K562 (cell line): ENCODE measurements around the gene FZD10. TPM values are rescaled to one million over a fixed set of nuclear protein-coding genes. Genes with fewer than 3 reads are reported as not detected.

Experiments
- ATAC-seq: fragments of 200-7000 bp; cut with Tn5 transposase; 3 replicates; pipeline ENCODE4 v1.9.1; 2020; ENCODE audit warnings: moderate library complexity
- BruUV-seq: library from RNA; stranded (reverse); fragments of 400-500 nt; replicated peaks from 2 replicates; lab custom pipeline; 2021; lab: Mats Ljungman, UMichigan
- CTCF ChIA-PET: fragments of 300-600 bp; formaldehyde crosslinking; extraction: SDS; loops from one replicate; lab custom pipeline; 2021; ENCODE audit warnings: low intra/inter-chr PET ratio; lab: Yijun Ruan, JAX
- POLR2A ChIA-PET: fragments of 300-600, 350-650 bp; sonication (Branson Sonifier 250); formaldehyde crosslinking; extraction: SDS; loops from one replicate; lab custom pipeline; 2021; ENCODE audit warnings: antibody characterized with exemption, inconsistent platforms; lab: Yijun Ruan, JAX
- DNase-seq, 4 experiments: peaks; one replicate each; pipeline versions ENCODE4 v3.0.0 to v3.0.0-alpha.2; 2011 to 2018; ENCODE audit warnings: low spot score in 3 of 4, mixed read lengths in 3 of 4; ENCODE audit errors: extremely low read depth in 1 of 4
- FAIRE-seq: peaks from 2 replicates; lab custom pipeline; 2011; peaks lifted over from hg19 to GRCh38; lab: Jason Lieb, UNC
- H2AFZ ChIP-seq: 2 replicates; pipeline ENCODE4 v1.6.0; 2011; ENCODE audit warnings: low read depth, low read length, control low read depth, inconsistent platforms
- H3K27ac ChIP-seq: fragments of 200-600 bp; 3 replicates; pipeline ENCODE4 v1.8.0; 2011; ENCODE audit warnings: low read depth, mild to moderate bottlenecking, control low read depth, inconsistent platforms, low read length, moderate library complexity, mixed read lengths; ENCODE audit errors: extremely low read depth
- H3K27me3 ChIP-seq, 2 experiments: fragments of 300-600 bp in 1 of 2; 2 replicates in 1 of 2; 3 replicates in 1 of 2; pipeline versions ENCODE4 v1.6.0 to v1.8.0; 2011; ENCODE audit warnings: inconsistent platforms in 2 of 2, low read length in 2 of 2, mild to moderate bottlenecking in 1 of 2, mixed read lengths in 1 of 2, moderate library complexity in 1 of 2; ENCODE audit not compliant: control insufficient read depth in 2 of 2, insufficient read depth in 2 of 2
- H3K36me3 ChIP-seq: fragments of 300-600 bp; 3 replicates; pipeline ENCODE4 v1.8.0; 2011; ENCODE audit warnings: mild to moderate bottlenecking, low read length, inconsistent platforms; ENCODE audit not compliant: control insufficient read depth, insufficient read depth
- H3K4me1 ChIP-seq, 2 experiments: fragments of 200-600 bp in 1 of 2; replicated peaks in 1 of 2; 2 replicates in 1 of 2; 3 replicates in 1 of 2; pipeline versions ENCODE4 v1.5.1 to v1.8.0; 2011; ENCODE audit warnings: inconsistent platforms in 2 of 2, low read length in 2 of 2, mild to moderate bottlenecking in 1 of 2, mixed read lengths in 1 of 2, moderate library complexity in 1 of 2; ENCODE audit not compliant: control insufficient read depth in 2 of 2, insufficient read depth in 2 of 2
- H3K4me2 ChIP-seq: 2 replicates; pipeline ENCODE4 v1.6.1; 2011; ENCODE audit warnings: low read length, control low read depth, inconsistent platforms, mixed read lengths; ENCODE audit not compliant: insufficient read depth
- H3K4me3 ChIP-seq: fragments of 200-600 bp; sonication (generic), shearing (Covaris generic); 2 replicates; pipeline ENCODE4 v1.5.1; 2016; ENCODE audit warnings: control low read depth, inconsistent platforms
- H3K79me2 ChIP-seq: fragments of 200-600 bp; 3 replicates; pipeline ENCODE4 v1.8.0; 2011; ENCODE audit warnings: low read length, inconsistent platforms; ENCODE audit not compliant: control insufficient read depth, insufficient read depth
- H3K9ac ChIP-seq, 2 experiments: 2 replicates each; pipeline versions ENCODE4 v1.6.0 to v1.6.1; 2011; ENCODE audit warnings: low read depth in 2 of 2, low read length in 2 of 2, control low read depth in 1 of 2, inconsistent platforms in 1 of 2, mild to moderate bottlenecking in 1 of 2, mixed read lengths in 1 of 2; ENCODE audit not compliant: insufficient read depth in 1 of 2
- H3K9me1 ChIP-seq: one replicate; pipeline ENCODE4 v1.6.0; 2011; ENCODE audit warnings: inconsistent platforms, mild to moderate bottlenecking, low read length, moderate library complexity; ENCODE audit not compliant: control insufficient read depth, insufficient read depth
- H3K9me3 ChIP-seq: replicated peaks from 2 replicates; pipeline ENCODE4 v1.5.1; 2011; ENCODE audit warnings: low read depth, low read length, inconsistent platforms; ENCODE audit not compliant: control insufficient read depth, insufficient read depth
- H4K20me1 ChIP-seq: replicated peaks from 2 replicates; pipeline ENCODE4 v1.6.1; 2011; ENCODE audit warnings: low read length, inconsistent platforms, mixed read lengths; ENCODE audit not compliant: control insufficient read depth, insufficient read depth
- CEBPG ChIP-seq, 3 experiments: fragments of 200-800 bp in 1 of 3; sonication (Bioruptor generic) in 1 of 3; sonication (generic) in 1 of 3; formaldehyde crosslinking in 1 of 3; IDR thresholded peaks in 2 of 3; conservative IDR thresholded peaks in 1 of 3; 2 replicates each; pipeline versions ENCODE4 v1.6.1 to v1.8.0; 2016 to 2022; ENCODE audit warnings: missing compliant biosample characterization in 2 of 3, missing genetic modification characterization in 2 of 3, mild to moderate bottlenecking in 1 of 3, missing genetic modification reagents in 1 of 3
- EWSR1 ChIP-seq: fragments of 450-650 bp; IDR thresholded peaks from 2 replicates; pipeline ENCODE4 v1.6.1; 2018; ENCODE audit warnings: borderline replicate concordance, mild to moderate bottlenecking, low read depth, moderate library complexity; ENCODE audit not compliant: partially characterized antibody
- HNRNPLL ChIP-seq: fragments of 200-400 bp; formaldehyde crosslinking; IDR thresholded peaks from 2 replicates; pipeline ENCODE4 v1.6.1; 2017; ENCODE audit warnings: low read length, low read depth, mild to moderate bottlenecking; ENCODE audit not compliant: poor library complexity, severe bottlenecking
- MBD2 ChIP-seq: sonication (generic); IDR thresholded peaks from 2 replicates; pipeline ENCODE4 v1.6.1; 2016; ENCODE audit warnings: low read depth, borderline replicate concordance
- MTA3 ChIP-seq: fragments of 450-650 bp; formaldehyde crosslinking; IDR thresholded peaks from 2 replicates; pipeline ENCODE4 v1.6.1; 2017; ENCODE audit warnings: mild to moderate bottlenecking, borderline replicate concordance
- PTTG1 ChIP-seq: fragments of 450-650 bp; IDR thresholded peaks from 2 replicates; pipeline ENCODE4 v1.6.1; 2016; ENCODE audit warnings: low read depth, mild to moderate bottlenecking, missing genetic modification characterization, missing compliant biosample characterization
- RNF2 ChIP-seq: sonication (generic); IDR thresholded peaks from 2 replicates; pipeline ENCODE4 v1.6.1; 2016
- TAF9B ChIP-seq: fragments of 450-650 bp; IDR thresholded peaks from 2 replicates; pipeline ENCODE4 v1.6.1; 2018; ENCODE audit warnings: mild to moderate bottlenecking; ENCODE audit not compliant: partially characterized antibody
- ZC3H4 ChIP-seq: sonication (generic); formaldehyde crosslinking; IDR thresholded peaks from 2 replicates; pipeline ENCODE4 v1.9.0; 2021; ENCODE audit warnings: missing genetic modification reagents, borderline replicate concordance
- ZNF354B ChIP-seq: fragments of 250-450 bp; sonication (Bioruptor Pico); IDR thresholded peaks from 2 replicates; pipeline ENCODE4 v1.4.0; 2020
- WGBS: fragments of 100-300 bp; shearing (Covaris generic); methylation state at CpG from one replicate; pipeline ENCODE4 v1.1.6; 2016; ENCODE audit warnings: low coverage, mixed read lengths; ENCODE audit not compliant: insufficient coverage; ENCODE audit errors: missing lambda C conversion rate; 5-methylcytosine and 5-hydroxymethylcytosine counted together
- in situ Hi-C: fragments of 300-500 bp; cut with MboI; formaldehyde crosslinking; loops from 4 replicates; pipeline ENCODE4 v1.15.0; 2018; ENCODE audit warnings: inconsistent platforms, mixed read lengths
- intact Hi-C: fragments of 100-400 bp; cut with micrococcal nuclease; formaldehyde crosslinking; loops from 2 replicates; pipeline ENCODE4 v1.14.2; 2022
- polyA plus RNA-seq, 8 experiments: library from polyadenylated mRNA; depleted of rRNA in 4 of 8; stranded (reverse) in 5 of 8; unstranded in 3 of 8; fragments of >200 nt; fragmentation: Nextera tagmentation in 2 of 8; fragmentation: Illumina TruSeq in 1 of 8; extraction: Ambion mirVana in 2 of 8; extraction: Trizol in 1 of 8; gene quantifications; 2 replicates each; pipeline versions ENCODE4 v1.2.1 to v1.2.3, GENCODE V29; 2011 to 2014; ENCODE audit warnings: inconsistent platforms in 1 of 8, missing spikeins in 1 of 8
- total RNA-seq, 7 experiments: library from RNA; depleted of rRNA in 6 of 7; stranded (reverse); fragments of >200 nt in 6 of 7; fragmentation: Illumina TruSeq in 2 of 7; extraction: Trizol in 2 of 7; gene quantifications; 2 replicates each; pipeline versions ENCODE4 v1.2.1 to v1.2.3, GENCODE V29; 2011 to 2021; ENCODE audit warnings: low replicate concordance in 1 of 7
- TF ChIP-seq, protein P1 (sequence below): fragments of 250-450 bp; sonication (Bioruptor Pico); IDR thresholded peaks from 2 replicates; pipeline ENCODE4 v1.4.0; 2020; ENCODE audit warnings: borderline replicate concordance
- TF ChIP-seq, protein P2 (sequence below): fragments of 450-650 bp; IDR thresholded peaks from 2 replicates; pipeline ENCODE4 v1.6.1; 2017; ENCODE audit warnings: mild to moderate bottlenecking, moderate library complexity
- TF ChIP-seq, protein P3 (sequence below): fragments of 250-450 bp; sonication (Bioruptor Pico); IDR thresholded peaks from 2 replicates; pipeline ENCODE4 v1.4.0; 2020; ENCODE audit warnings: mild to moderate bottlenecking, moderate library complexity, borderline replicate concordance
- TF ChIP-seq, protein P4 (sequence below): sonication (generic); formaldehyde crosslinking; IDR thresholded peaks from 2 replicates; pipeline ENCODE4 v1.9.0; 2022; ENCODE audit warnings: mild to moderate bottlenecking, missing genetic modification reagents

The FZD10 gene
- total and polyA plus RNA-seq, 9 of the 15 experiments (the other 6 are each of a cell fraction or from before 2014, with no cell fraction given) = not detected

DNA sequence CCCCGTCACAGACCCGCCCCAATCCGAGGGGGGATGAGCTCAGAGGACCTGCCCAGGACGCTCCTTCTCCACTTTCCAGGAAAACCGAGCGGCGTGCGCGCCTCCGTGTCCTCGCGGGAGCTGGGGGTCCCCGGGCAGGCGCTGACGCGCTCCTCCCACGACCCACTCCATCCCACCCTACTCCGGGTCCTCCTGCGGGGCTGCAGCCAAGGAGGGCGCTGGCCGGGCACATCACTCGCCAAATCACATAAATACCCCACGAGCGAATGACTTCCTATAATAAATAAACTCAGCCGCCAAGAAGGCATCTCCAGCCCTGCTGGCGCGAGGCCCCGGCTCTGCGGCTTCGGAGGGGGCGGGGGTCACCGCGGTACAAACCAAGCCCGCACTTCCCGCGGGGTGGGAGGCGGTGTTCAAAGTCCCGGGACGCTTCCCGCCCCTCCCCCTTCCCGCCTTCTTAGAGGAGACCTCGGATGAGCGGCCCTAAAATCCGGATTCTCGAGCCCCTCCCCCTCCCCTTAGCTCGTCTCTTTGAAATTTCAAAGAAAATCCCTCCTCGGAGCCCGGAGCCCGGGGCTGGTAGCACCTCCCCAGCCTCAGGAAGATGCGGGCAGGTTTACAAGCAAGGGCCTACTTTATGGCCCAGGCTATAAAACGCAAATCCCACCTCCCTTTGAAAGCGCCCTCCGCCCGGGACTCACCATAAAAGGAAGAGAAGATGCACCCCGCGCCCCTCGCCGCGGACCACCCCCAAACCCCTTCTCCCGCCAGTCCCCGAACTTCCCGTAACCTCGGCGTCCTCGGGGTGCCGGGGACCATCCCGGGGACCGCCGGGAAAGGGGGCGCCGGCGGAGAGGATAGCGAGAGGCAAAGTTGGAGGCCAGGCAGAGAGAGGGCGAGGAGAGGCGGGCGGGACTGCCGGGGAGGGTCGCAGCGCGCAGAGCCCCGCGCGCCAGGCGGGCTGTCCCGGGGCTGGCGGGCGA, 712 bp upstream of the FZD10 start:
- FAIRE-seq = no peak
- no peak overlapping the region for H2AFZ ChIP-seq
- intact Hi-C loops (no loop called here), in situ Hi-C loops (no loop called here)
- H3K27me3 ChIP-seq = peaks cover 3 to 14% of the 10 kb centered on the region in 2 experiments; a peak in 4 of 5 replicates
- H4K20me1 ChIP-seq = no peaks in the 10 kb centered on the region
- H3K36me3 ChIP-seq = no peaks in the 10 kb centered on the region
- no peaks in the 10 kb centered on the region for H3K79me2 ChIP-seq
- POLR2A ChIA-PET = no interaction called here
- BruUV-seq = no TSS peak
- no peak for ATAC-seq
- H3K9me3 ChIP-seq = no peaks in the 10 kb centered on the region
- no peak overlapping the region for H3K9ac ChIP-seq
- H3K9me1 ChIP-seq = no peaks in the 10 kb centered on the region
- CTCF ChIA-PET = no interaction called here
- H3K4me3 ChIP-seq = no peak overlapping the region
- H3K4me2 ChIP-seq = no peak overlapping the region
- 17% methylated on average over 19 of the region's 87 CpGs for WGBS
- DNase-seq = no peak
- H3K4me1 ChIP-seq = peaks cover 0 to 7% of the 10 kb centered on the region in 2 experiments; a peak in 2 of 5 replicates
- no peak overlapping the region for H3K27ac ChIP-seq
- TF ChIP-seq ZC3H4 (CRISPR knock-in tag) (no peak), ZNF354B (CRISPR knock-in tag) (no peak), RNF2 (no peak), MBD2 (no peak), PTTG1 (tag) (no peak), CEBPG (CRISPR knock-in tag; IDR thresholded peaks at IDR 0.05) (no peak), CEBPG (tag; conservative IDR thresholded peaks at IDR 0.05 in 1 of 2, IDR thresholded peaks at IDR 0.05 in 1 of 2) (no peak), EWSR1 (no peak), TAF9B (no peak), MTA3 (no peak), HNRNPLL (no peak)
- TF ChIP-seq, protein P1, sequence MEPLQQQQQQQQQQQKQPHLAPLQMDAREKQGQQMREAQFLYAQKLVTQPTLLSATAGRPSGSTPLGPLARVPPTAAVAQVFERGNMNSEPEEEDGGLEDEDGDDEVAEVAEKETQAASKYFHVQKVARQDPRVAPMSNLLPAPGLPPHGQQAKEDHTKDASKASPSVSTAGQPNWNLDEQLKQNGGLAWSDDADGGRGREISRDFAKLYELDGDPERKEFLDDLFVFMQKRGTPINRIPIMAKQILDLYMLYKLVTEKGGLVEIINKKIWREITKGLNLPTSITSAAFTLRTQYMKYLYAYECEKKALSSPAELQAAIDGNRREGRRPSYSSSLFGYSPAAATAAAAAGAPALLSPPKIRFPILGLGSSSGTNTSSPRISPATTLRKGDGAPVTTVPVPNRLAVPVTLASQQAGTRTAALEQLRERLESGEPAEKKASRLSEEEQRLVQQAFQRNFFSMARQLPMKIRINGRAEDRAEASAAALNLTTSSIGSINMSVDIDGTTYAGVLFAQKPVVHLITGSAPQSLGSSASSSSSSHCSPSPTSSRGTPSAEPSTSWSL (CRISPR knock-in tag) = no peak
- TF ChIP-seq, protein P2, sequence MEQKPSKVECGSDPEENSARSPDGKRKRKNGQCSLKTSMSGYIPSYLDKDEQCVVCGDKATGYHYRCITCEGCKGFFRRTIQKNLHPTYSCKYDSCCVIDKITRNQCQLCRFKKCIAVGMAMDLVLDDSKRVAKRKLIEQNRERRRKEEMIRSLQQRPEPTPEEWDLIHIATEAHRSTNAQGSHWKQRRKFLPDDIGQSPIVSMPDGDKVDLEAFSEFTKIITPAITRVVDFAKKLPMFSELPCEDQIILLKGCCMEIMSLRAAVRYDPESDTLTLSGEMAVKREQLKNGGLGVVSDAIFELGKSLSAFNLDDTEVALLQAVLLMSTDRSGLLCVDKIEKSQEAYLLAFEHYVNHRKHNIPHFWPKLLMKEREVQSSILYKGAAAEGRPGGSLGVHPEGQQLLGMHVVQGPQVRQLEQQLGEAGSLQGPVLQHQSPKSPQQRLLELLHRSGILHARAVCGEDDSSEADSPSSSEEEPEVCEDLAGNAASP = no peak
- TF ChIP-seq, protein P3, sequence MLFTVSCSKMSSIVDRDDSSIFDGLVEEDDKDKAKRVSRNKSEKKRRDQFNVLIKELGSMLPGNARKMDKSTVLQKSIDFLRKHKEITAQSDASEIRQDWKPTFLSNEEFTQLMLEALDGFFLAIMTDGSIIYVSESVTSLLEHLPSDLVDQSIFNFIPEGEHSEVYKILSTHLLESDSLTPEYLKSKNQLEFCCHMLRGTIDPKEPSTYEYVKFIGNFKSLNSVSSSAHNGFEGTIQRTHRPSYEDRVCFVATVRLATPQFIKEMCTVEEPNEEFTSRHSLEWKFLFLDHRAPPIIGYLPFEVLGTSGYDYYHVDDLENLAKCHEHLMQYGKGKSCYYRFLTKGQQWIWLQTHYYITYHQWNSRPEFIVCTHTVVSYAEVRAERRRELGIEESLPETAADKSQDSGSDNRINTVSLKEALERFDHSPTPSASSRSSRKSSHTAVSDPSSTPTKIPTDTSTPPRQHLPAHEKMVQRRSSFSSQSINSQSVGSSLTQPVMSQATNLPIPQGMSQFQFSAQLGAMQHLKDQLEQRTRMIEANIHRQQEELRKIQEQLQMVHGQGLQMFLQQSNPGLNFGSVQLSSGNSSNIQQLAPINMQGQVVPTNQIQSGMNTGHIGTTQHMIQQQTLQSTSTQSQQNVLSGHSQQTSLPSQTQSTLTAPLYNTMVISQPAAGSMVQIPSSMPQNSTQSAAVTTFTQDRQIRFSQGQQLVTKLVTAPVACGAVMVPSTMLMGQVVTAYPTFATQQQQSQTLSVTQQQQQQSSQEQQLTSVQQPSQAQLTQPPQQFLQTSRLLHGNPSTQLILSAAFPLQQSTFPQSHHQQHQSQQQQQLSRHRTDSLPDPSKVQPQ (CRISPR knock-in tag) = no peak
- TF ChIP-seq, protein P4, sequence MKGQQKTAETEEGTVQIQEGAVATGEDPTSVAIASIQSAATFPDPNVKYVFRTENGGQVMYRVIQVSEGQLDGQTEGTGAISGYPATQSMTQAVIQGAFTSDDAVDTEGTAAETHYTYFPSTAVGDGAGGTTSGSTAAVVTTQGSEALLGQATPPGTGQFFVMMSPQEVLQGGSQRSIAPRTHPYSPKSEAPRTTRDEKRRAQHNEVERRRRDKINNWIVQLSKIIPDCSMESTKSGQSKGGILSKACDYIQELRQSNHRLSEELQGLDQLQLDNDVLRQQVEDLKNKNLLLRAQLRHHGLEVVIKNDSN (CRISPR knock-in tag) = no peak
